Occipital lobe (tissue), 2 donors: ENCODE data around the gene TRAF3IP1. TPM values are rescaled to one million over a fixed set of nuclear protein-coding genes. Genes with fewer than 3 reads are reported as not detected.
"Not testable (repeated sequence)": the region's sequence is repeated elsewhere in the genome, so short reads cannot be mapped to it uniquely, and the experiment has no call there.

Source experiments
- DNase-seq: peaks from one replicate; lab custom pipeline; 2025; lab: John Stamatoyannopoulos, UW
- total RNA-seq: library from RNA; depleted of rRNA; stranded (reverse); fragments of >200 nt; gene quantifications from one replicate; pipeline ENCODE4 v1.2.3, GENCODE V29; 2014

Gene TRAF3IP1
- total RNA-seq, 1 donor from 2014 or later, result 10.5 TPM

DNA sequence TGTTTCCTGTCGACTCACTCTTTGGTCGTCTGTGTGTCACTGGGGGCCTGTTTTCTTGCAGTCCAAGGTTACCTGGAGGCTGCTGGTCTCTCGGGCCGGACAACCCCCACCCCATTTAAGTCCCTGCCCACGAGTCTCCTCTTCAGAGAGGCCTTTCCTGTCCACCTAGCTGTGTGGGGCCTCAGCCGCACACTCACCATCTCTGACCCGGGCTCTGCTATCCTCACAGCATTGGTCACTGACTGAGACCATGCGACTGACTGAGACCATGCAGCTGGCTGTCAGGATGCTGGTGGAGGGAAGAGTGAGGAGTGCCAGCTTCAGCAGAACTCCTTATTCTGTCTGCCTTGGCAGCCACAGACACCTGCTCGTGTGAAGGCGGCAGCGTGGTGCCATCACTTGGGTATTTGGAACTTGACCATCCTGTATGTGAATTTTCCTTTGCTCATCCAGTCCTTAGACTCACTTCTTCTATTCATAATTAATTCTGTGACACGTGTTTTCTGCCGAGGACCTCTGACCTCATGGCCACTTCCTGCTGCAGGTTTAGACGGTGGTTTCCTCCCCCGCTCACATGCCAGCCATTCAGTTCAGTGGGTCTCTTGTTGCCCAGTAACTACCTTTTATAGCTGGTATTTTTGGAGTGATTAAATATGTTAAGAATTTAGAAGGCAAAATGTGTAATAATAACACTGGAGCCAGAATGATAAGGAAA, 58.9 kb downstream of the TRAF3IP1 start:
- no peak for DNase-seq

- no peak for DNase-seq
Measured at GRCh38 chr2:238380336-238380735, 60.0 kb downstream of the TRAF3IP1 start.

GRCh38 chr2:238380785-238381184, 60.5 kb downstream of the TRAF3IP1 start:
- DNase-seq, result no peak

- DNase-seq, result no peak
Measured at GRCh38 chr2:238381341-238382115, 61.2 kb downstream of the TRAF3IP1 start.

DNA sequence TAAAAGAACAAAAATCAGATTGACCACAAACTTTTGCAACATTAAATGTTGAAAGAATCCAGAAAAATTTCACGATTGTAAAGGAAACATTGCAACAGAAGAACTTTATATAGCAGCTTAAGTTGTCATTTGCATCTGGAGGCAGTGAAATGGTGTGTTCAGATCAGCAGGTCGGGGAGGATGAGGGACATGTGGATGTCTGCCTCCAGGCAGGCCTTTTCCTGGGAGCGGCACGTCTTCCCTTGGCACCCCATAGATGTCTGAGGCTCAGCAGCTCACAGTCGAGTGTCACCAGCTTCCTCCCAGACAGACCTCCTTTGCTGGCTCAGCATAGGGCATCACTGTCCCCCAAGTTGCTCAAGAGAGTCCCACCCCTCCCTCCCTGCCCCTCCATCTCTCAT, 62.1 kb downstream of the TRAF3IP1 start:
- no peak for DNase-seq

- no peak for DNase-seq
Measured at GRCh38 chr2:238383135-238383534, 62.8 kb downstream of the TRAF3IP1 start.

- DNase-seq, result no peak
Measured at GRCh38 chr2:238383743-238384380, 63.5 kb downstream of the TRAF3IP1 start.

DNA sequence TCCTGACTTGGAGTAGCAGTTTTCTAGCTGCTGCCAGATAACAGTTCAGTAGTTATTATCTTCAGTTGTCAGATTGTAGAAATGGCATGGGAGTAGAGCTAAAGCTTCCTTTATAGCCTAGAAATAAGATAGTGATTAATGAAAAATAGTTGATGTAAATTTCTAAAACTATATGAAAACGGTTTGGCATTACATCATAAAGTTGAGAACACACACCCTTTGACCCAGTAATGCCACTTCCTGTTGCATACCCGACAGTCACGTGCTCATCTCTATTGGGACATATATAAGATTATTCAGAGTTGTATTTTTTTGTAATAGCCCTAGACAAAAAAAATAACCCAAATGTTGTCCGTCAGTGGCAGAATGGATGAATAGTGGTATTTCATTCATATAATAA, 67.0 kb downstream of the TRAF3IP1 start:
- DNase-seq, result no peak

DNA sequence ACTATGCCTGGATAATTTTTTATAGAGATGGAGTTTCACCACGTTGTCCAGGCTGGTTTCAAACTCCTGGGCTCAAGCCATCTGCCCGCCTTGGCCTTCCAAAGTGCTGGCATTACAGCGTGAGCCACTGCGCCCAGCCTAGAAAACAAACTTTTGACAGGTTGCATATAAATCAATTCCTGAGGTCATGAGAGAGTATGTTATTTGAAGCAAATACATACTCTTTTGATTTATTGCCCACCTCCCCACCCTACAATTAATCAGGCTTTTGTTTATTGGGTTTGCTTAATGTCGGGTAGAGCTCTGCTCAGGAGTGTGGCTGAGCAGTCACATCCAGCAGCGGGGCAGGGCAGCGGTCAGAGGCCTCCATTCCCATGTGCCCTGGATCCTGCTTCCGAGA, 68.5 kb downstream of the TRAF3IP1 start:
- DNase-seq, result no peak

DNA sequence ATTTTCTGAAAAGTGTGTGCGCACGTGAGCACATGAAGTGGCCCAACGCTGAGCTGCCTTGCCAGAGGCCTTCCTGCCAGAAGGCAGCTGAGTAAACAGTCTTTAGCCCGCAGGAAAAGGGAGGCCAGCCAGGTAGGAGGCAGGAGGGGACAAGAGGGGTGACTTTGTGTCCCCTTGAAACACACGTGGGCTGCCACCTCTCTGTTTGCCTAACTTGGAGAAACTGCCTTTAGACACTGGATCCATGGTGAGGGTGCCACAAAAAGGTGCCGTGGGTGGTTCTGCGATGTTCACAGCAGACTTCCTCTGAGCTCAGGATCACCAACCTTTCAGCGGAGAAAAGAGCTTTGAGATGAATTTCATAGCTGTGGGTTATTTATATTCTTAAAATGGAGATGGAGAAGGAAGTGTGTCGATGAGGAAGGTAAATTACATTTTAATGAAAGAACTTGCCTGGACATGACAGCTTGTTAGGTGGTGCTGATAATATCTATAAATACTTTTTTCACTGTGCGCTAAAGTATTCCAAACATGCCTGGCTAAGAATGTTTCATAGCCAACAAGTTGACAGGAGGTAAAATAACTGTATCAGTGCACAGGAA, 69.8 kb downstream of the TRAF3IP1 start:
- DNase-seq, result no peak

DNA sequence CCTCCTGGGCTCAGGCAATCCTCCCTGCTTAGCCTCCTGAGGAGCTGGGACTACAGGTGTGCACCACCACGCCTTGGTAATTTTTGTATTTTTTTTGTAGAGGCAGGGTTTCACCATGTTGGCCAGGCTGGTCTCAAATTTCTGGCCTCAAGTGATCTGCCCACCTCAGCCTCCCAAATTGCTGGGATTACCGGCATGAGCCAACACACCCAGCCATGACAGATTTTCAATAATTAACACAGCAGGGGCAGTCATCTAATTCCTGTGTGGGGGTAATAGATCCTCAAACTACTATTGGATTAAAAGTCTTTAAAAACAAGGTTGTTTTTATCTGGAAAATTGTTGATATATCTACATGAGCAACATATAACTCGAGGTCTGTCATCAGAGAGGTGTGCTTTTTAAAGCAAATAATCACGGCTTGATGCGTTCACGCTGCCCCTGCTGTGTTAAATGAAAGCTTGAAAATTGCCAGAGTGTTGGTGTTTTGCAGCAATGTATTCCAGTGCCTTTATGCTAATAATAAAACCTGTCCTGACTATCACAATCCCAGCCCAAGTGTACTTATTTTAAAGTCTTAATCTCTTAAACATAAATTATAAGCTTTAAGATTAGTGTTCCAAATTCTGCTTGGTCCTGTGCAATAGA, 70.8 kb downstream of the TRAF3IP1 start:
- no peak for DNase-seq

DNA sequence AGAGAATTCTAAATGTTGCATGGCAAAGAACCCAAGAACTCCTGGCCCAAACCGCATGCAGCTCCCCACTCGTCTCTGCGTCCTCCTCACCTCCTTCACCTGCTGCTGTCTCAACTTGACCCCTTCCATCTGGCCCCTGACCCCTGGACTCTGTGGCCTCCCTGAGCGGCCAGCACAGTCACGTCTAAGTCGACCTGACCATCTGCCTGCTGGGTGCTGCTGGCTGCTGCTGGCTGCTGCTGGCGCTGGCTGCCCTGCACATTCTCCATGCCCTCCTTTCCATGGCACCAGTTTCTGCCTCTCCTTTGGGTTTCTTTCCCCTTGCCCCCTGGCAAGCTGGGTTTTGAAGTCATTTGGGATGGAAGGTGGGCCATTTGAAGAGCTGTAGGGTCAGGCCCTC, 76.3 kb downstream of the TRAF3IP1 start:
- DNase-seq, result no peak

DNA sequence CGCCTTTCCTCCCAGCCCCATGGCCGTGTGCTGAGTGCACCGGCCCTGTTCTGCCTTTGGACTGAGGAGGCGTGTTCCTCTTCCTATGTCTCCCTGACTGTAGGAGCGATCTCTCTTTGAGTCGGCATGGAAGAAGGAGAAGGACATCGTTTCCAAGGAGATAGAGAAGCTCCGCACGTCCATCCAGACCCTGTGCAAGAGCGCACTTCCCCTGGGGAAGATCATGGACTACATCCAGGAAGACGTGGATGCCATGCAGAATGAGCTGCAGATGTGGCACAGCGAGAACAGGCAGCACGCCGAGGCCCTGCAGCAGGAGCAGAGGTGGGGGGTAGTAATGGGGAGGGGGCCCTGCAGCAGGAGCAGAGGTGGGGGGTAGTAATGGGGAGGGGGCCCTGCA, 77.0 kb downstream of the TRAF3IP1 start:
- DNase-seq, result no peak

GRCh38 chr2:238398577-238398976, 78.3 kb downstream of the TRAF3IP1 start:
- no peak for DNase-seq

GRCh38 chr2:238399094-238399493, 78.8 kb downstream of the TRAF3IP1 start:
- no peak for DNase-seq

- DNase-seq, result no peak
Measured at GRCh38 chr2:238401551-238401950, 81.2 kb downstream of the TRAF3IP1 start.

GRCh38 chr2:238403632-238404405, 83.5 kb downstream of the TRAF3IP1 start:
- DNase-seq, result no peak

GRCh38 chr2:238404406-238405216, 84.3 kb downstream of the TRAF3IP1 start:
- DNase-seq, result no peak

DNA sequence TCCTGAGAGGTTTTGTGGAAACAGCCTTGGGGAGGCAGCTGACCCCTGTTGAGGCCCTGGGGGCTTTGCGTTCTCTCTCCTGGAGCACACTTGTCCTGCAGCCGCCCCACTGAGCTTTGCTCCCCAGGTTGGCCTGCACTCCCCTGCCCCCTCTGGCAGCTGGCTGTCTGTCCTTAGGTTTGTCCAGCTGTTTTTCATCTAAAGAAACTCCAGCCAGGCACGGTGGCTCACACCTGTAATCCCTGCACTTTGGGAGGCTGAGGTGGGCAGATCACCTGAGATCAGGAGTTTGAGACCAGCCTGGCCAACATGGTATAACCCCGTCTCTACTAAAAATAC, 84.9 kb downstream of the TRAF3IP1 start:
- DNase-seq, result not testable (repeated sequence)
